ENCODE results near the gene TMEM131L.
"Not testable (repeated sequence)": the region's sequence is repeated elsewhere in the genome, so short reads cannot be mapped to it uniquely, and the experiment has no call there.

TMEM131L gene

GRCh38 chr4:153603258-153603657 lies 137.1 kb downstream of the TMEM131L start:
- no peaks in the 10 kb centered on the region for H3K9me3 ChIP-seq (ENCODE audit: control insufficient read depth, low read depth, low read length)

GRCh38 chr4:153603835-153604234 lies 137.7 kb downstream of the TMEM131L start:
- Histone ChIP-seq H3K9me3 (ENCODE audit: control insufficient read depth, low read depth, low read length) (no peaks in the 10 kb centered on the region), H3K27me3 (ENCODE audit: control insufficient read depth, insufficient read depth, low read length) (no peaks in the 10 kb centered on the region), H3K4me3 (ENCODE audit: low read length) (no peak overlapping the region), H3K36me3 (ENCODE audit: control insufficient read depth, low read depth, low read length) (peaks cover 37% of the 10 kb centered on the region), H3K9ac (ENCODE audit: low read length) (no peak overlapping the region), H3K4me1 (ENCODE audit: control insufficient read depth, low read depth, low read length) (no peaks in the 10 kb centered on the region), H3K27ac (ENCODE audit: low read length) (no peak overlapping the region)

More at GRCh38 chr4:153603258-153603657, 137.1 kb downstream of the TMEM131L start:
- H3K27ac ChIP-seq (ENCODE audit: low read length) = no peak overlapping the region
- H3K36me3 ChIP-seq (ENCODE audit: control insufficient read depth, low read depth, low read length) = peaks cover 39% of the 10 kb centered on the region
- H3K9ac ChIP-seq (ENCODE audit: low read length) = no peak overlapping the region
- H3K4me3 ChIP-seq (ENCODE audit: low read length) = no peak overlapping the region
- H3K4me1 ChIP-seq (ENCODE audit: control insufficient read depth, low read depth, low read length) = no peaks in the 10 kb centered on the region
- H3K27me3 ChIP-seq (ENCODE audit: control insufficient read depth, insufficient read depth, low read length) = no peaks in the 10 kb centered on the region

- H3K36me3 ChIP-seq (ENCODE audit: control insufficient read depth, low read depth, low read length) = peaks cover 13% of the 10 kb centered on the region
- not testable (repeated sequence) for H3K4me1 ChIP-seq (ENCODE audit: control insufficient read depth, low read depth, low read length); H3K9me3 ChIP-seq (ENCODE audit: control insufficient read depth, low read depth, low read length); H3K27ac ChIP-seq (ENCODE audit: low read length); H3K9ac ChIP-seq (ENCODE audit: low read length); H3K4me3 ChIP-seq (ENCODE audit: low read length); H3K27me3 ChIP-seq (ENCODE audit: control insufficient read depth, insufficient read depth, low read length)
Measured at GRCh38 chr4:153609070-153609469, 142.9 kb downstream of the TMEM131L start.

GRCh38 chr4:153610623-153611376 lies 144.6 kb downstream of the TMEM131L start:
- H3K36me3 ChIP-seq (ENCODE audit: control insufficient read depth, low read depth, low read length) = peaks cover 9% of the 10 kb centered on the region
- H3K4me3 ChIP-seq (ENCODE audit: low read length) = no peak overlapping the region
- no peak overlapping the region for H3K27ac ChIP-seq (ENCODE audit: low read length)
- no peaks in the 10 kb centered on the region for H3K4me1 ChIP-seq (ENCODE audit: control insufficient read depth, low read depth, low read length)
- no peaks in the 10 kb centered on the region for H3K27me3 ChIP-seq (ENCODE audit: control insufficient read depth, insufficient read depth, low read length)
- H3K9me3 ChIP-seq (ENCODE audit: control insufficient read depth, low read depth, low read length) = no peaks in the 10 kb centered on the region
- H3K9ac ChIP-seq (ENCODE audit: low read length) = no peak overlapping the region

- Histone ChIP-seq H3K9me3 (ENCODE audit: control insufficient read depth, low read depth, low read length) (no peaks in the 10 kb centered on the region), H3K27ac (ENCODE audit: low read length) (no peak overlapping the region), H3K9ac (ENCODE audit: low read length) (no peak overlapping the region), H3K36me3 (ENCODE audit: control insufficient read depth, low read depth, low read length) (peaks cover 6% of the 10 kb centered on the region), H3K4me3 (ENCODE audit: low read length) (no peak overlapping the region), H3K27me3 (ENCODE audit: control insufficient read depth, insufficient read depth, low read length) (no peaks in the 10 kb centered on the region), H3K4me1 (ENCODE audit: control insufficient read depth, low read depth, low read length) (no peaks in the 10 kb centered on the region)
Measured at GRCh38 chr4:153611679-153612078, 145.5 kb downstream of the TMEM131L start.

- Histone ChIP-seq H3K27ac (ENCODE audit: low read length) (no peak overlapping the region), H3K9me3 (ENCODE audit: control insufficient read depth, low read depth, low read length) (no peaks in the 10 kb centered on the region), H3K36me3 (ENCODE audit: control insufficient read depth, low read depth, low read length) (peaks cover 6% of the 10 kb centered on the region), H3K4me1 (ENCODE audit: control insufficient read depth, low read depth, low read length) (no peaks in the 10 kb centered on the region), H3K4me3 (ENCODE audit: low read length) (no peak overlapping the region), H3K9ac (ENCODE audit: low read length) (no peak overlapping the region), H3K27me3 (ENCODE audit: control insufficient read depth, insufficient read depth, low read length) (no peaks in the 10 kb centered on the region)
Measured at GRCh38 chr4:153612878-153613277, 146.7 kb downstream of the TMEM131L start.

GRCh38 chr4:153616006-153616555 lies 149.9 kb downstream of the TMEM131L start:
- Histone ChIP-seq H3K27ac (ENCODE audit: low read length) (no peak overlapping the region), H3K36me3 (ENCODE audit: control insufficient read depth, low read depth, low read length) (peaks cover 7% of the 10 kb centered on the region), H3K9me3 (ENCODE audit: control insufficient read depth, low read depth, low read length) (no peaks in the 10 kb centered on the region), H3K9ac (ENCODE audit: low read length) (no peak overlapping the region), H3K4me1 (ENCODE audit: control insufficient read depth, low read depth, low read length) (peaks cover 18% of the 10 kb centered on the region), H3K27me3 (ENCODE audit: control insufficient read depth, insufficient read depth, low read length) (no peaks in the 10 kb centered on the region), H3K4me3 (ENCODE audit: low read length) (no peak overlapping the region)

GRCh38 chr4:153618833-153619232 lies 152.7 kb downstream of the TMEM131L start:
- Histone ChIP-seq H3K9ac (ENCODE audit: low read length) (no peak overlapping the region), H3K27me3 (ENCODE audit: control insufficient read depth, insufficient read depth, low read length) (no peaks in the 10 kb centered on the region), H3K27ac (ENCODE audit: low read length) (no peak overlapping the region), H3K9me3 (ENCODE audit: control insufficient read depth, low read depth, low read length) (no peaks in the 10 kb centered on the region), H3K36me3 (ENCODE audit: control insufficient read depth, low read depth, low read length) (peaks cover 31% of the 10 kb centered on the region), H3K4me1 (ENCODE audit: control insufficient read depth, low read depth, low read length) (peaks cover 18% of the 10 kb centered on the region), H3K4me3 (ENCODE audit: low read length) (no peak overlapping the region)

GRCh38 chr4:153619811-153620210 lies 153.7 kb downstream of the TMEM131L start:
- H3K9ac ChIP-seq (ENCODE audit: low read length) = no peak overlapping the region
- H3K4me1 ChIP-seq (ENCODE audit: control insufficient read depth, low read depth, low read length) = peaks cover 18% of the 10 kb centered on the region
- H3K27ac ChIP-seq (ENCODE audit: low read length) = peak overlapping the region; percentile 17
- H3K4me3 ChIP-seq (ENCODE audit: low read length) = no peak overlapping the region
- peaks cover 35% of the 10 kb centered on the region for H3K36me3 ChIP-seq (ENCODE audit: control insufficient read depth, low read depth, low read length)
- H3K9me3 ChIP-seq (ENCODE audit: control insufficient read depth, low read depth, low read length) = no peaks in the 10 kb centered on the region
- no peaks in the 10 kb centered on the region for H3K27me3 ChIP-seq (ENCODE audit: control insufficient read depth, insufficient read depth, low read length)

GRCh38 chr4:153620352-153620751 lies 154.2 kb downstream of the TMEM131L start:
- peaks cover 18% of the 10 kb centered on the region for H3K4me1 ChIP-seq (ENCODE audit: control insufficient read depth, low read depth, low read length)
- no peak overlapping the region for H3K27ac ChIP-seq (ENCODE audit: low read length)
- no peak overlapping the region for H3K9ac ChIP-seq (ENCODE audit: low read length)
- peaks cover 38% of the 10 kb centered on the region for H3K36me3 ChIP-seq (ENCODE audit: control insufficient read depth, low read depth, low read length)
- H3K27me3 ChIP-seq (ENCODE audit: control insufficient read depth, insufficient read depth, low read length) = no peaks in the 10 kb centered on the region
- H3K9me3 ChIP-seq (ENCODE audit: control insufficient read depth, low read depth, low read length) = no peaks in the 10 kb centered on the region
- no peak overlapping the region for H3K4me3 ChIP-seq (ENCODE audit: low read length)

- Histone ChIP-seq H3K27ac (ENCODE audit: low read length) (no peak overlapping the region), H3K9ac (ENCODE audit: low read length) (no peak overlapping the region), H3K4me3 (ENCODE audit: low read length) (no peak overlapping the region), H3K4me1 (ENCODE audit: control insufficient read depth, low read depth, low read length) (peaks cover 18% of the 10 kb centered on the region), H3K9me3 (ENCODE audit: control insufficient read depth, low read depth, low read length) (no peaks in the 10 kb centered on the region), H3K27me3 (ENCODE audit: control insufficient read depth, insufficient read depth, low read length) (no peaks in the 10 kb centered on the region), H3K36me3 (ENCODE audit: control insufficient read depth, low read depth, low read length) (peaks cover 44% of the 10 kb centered on the region)
Measured at GRCh38 chr4:153622093-153622492, 155.9 kb downstream of the TMEM131L start.

- H3K4me1 ChIP-seq (ENCODE audit: control insufficient read depth, low read depth, low read length) = peaks cover 18% of the 10 kb centered on the region
- no peak overlapping the region for H3K4me3 ChIP-seq (ENCODE audit: low read length)
- H3K27ac ChIP-seq (ENCODE audit: low read length) = no peak overlapping the region
- no peak overlapping the region for H3K9ac ChIP-seq (ENCODE audit: low read length)
- H3K36me3 ChIP-seq (ENCODE audit: control insufficient read depth, low read depth, low read length) = peaks cover 51% of the 10 kb centered on the region
- H3K27me3 ChIP-seq (ENCODE audit: control insufficient read depth, insufficient read depth, low read length) = no peaks in the 10 kb centered on the region
- no peaks in the 10 kb centered on the region for H3K9me3 ChIP-seq (ENCODE audit: control insufficient read depth, low read depth, low read length)
Measured at GRCh38 chr4:153622778-153623240, 156.6 kb downstream of the TMEM131L start.

Data from iPS-18a (cell line).